ENCODE measurements around the gene CBY3. TPM values are rescaled to one million over a fixed set of nuclear protein-coding genes. Genes with fewer than 3 reads are reported as not detected.
A peak's percentile ranks its signal among the peaks of the same experiment; 100 is the strongest.
"Not testable (repeated sequence)": the region's sequence is repeated elsewhere in the genome, so short reads cannot be mapped to it uniquely, and the experiment has no call there.

CBY3 gene
- total RNA-seq, 1 donor from 2014 or later: not detected

DNA sequence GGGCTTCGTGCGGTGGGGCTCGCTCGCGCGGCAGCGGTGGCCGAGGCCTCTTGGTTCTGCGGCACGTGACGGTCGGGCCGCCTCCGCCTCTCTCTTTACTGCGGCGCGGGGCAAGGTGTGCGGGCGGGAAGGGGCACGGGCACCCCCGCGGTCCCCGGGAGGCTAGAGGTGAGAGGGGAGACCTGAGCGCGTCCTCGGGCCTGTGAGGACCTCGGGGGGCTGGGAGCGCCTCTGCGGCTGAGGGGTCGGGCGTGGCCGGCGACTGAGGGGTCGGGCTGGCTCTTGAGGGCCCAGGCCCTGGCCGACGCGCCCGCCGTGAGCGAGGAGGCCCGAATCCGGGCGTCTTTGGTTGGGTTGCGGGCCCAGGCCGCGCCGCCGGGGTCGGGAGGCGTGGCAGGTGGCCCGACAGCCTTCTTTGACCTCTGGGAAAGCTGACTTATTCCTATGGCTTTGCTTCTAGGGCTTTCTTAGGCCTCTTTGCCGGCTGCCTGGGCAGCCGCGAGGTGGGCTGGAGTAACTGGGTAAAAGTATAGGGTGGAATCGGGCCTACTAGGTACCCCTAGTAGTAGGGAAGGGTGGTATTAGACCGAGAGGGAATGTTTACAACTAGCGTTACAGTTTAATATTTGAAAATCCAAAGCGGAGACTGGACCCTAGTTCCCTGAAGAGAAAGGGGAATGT lies 18.2 kb upstream of the CBY3 start, which contains the start of gene CANX:
TSS of gene CANX (plus strand) at position 33 of the 681 bp plus-strand sequence. CDS start 6,715 bp downstream, outside the sequence.
- ATAC-seq (ENCODE audit: low read depth) (peak; percentile 1), DNase-seq (no peak)
- H3K4me3 Mint-ChIP-seq: peak within 1 kb of the TSS; percentile 97
- peak within 1 kb of the TSS; percentile 99 for H3K27ac Mint-ChIP-seq
- H3K36me3 Mint-ChIP-seq (ENCODE audit: low read depth): peaks cover 34% of the 10 kb centered on the region
- POLR2A ChIA-PET: interaction anchor here (0.6 to 5.4 kb wide), 8 partner anchors 20 to 272 kb away, joined by 3 to 35 read pairs (median 6); partner anchors contain the start of genes CBY3, HNRNPH1, MAML1 and RUFY1
- intact Hi-C loops (cut with micrococcal nuclease): loop anchor here (1.0 to 10.0 kb wide), 11 partner anchors 21 to 1547 kb away; partner anchors contain the start of genes HNRNPH1, MAML1, MRNIP and NHP2
- no peaks in the 10 kb centered on the region for H3K9me3 Mint-ChIP-seq
- peaks cover 48% of the 10 kb centered on the region for H3K4me1 Mint-ChIP-seq
- CTCF ChIA-PET: no interaction called here
- TF ChIP-seq, protein P1, sequence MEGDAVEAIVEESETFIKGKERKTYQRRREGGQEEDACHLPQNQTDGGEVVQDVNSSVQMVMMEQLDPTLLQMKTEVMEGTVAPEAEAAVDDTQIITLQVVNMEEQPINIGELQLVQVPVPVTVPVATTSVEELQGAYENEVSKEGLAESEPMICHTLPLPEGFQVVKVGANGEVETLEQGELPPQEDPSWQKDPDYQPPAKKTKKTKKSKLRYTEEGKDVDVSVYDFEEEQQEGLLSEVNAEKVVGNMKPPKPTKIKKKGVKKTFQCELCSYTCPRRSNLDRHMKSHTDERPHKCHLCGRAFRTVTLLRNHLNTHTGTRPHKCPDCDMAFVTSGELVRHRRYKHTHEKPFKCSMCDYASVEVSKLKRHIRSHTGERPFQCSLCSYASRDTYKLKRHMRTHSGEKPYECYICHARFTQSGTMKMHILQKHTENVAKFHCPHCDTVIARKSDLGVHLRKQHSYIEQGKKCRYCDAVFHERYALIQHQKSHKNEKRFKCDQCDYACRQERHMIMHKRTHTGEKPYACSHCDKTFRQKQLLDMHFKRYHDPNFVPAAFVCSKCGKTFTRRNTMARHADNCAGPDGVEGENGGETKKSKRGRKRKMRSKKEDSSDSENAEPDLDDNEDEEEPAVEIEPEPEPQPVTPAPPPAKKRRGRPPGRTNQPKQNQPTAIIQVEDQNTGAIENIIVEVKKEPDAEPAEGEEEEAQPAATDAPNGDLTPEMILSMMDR (IDR thresholded peaks at IDR 0.05): no peak
- no peaks in the 10 kb centered on the region for H3K27me3 Mint-ChIP-seq

DNA sequence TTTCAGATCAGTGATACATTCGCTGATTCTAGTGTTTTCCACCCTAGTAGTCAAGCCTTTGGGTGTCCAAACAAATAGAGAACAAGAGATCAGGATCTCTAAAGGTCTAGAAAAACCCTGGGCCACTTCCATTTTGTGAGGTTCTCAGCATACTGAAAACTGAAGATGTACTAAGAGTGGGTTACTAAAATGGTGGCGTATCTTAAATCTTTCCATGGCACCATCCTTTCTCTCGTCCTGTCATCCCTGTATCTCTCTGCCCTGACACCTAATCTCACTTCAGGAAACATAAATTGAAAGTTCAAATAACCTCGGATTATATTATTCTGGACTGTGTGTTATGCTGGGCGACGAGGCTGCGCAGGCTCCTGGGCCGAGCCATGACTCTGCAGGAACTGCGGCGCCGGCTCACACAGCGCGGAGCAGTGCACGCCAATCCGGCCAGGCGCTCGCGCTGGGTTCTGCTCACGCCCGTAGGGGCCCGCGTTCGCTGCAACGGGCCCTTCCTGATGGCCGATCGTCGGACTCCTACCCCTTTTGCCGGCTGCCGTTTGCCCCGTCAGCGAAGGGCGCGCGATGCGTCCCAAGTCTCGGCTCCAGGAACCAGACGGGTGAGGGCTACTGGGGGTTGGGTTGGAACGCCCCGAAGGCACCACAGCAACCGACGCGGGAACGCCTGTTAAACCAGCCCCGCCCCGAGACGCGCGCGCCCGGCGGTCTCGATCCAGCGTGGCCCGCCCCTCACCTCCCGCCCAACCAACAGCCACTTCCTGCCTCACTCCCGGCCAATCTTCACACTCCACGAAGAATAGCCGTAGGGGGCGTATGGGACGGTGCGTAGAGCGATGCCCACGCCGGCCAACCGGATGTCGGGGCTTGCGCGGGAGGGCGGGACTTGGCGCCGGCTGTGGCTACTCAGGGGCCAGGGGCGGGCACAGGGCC lies 17.4 kb upstream of the CBY3 start:
- TF ChIP-seq, protein P1 (IDR thresholded peaks at IDR 0.05): no peak
- ChIA-PET POLR2A (interaction anchor here (0.6 to 5.4 kb wide), 7 partner anchors 19 to 148 kb away, joined by 3 to 35 read pairs (median 11); partner anchors contain the start of genes CBY3, HNRNPH1, MAML1 and RUFY1), CTCF (interaction anchor here (1.2 kb wide), 1 partner anchor 19 kb away, joined by 4 read pairs; no protein-coding TSS in a partner anchor)
- H3K27me3 Mint-ChIP-seq: no peaks in the 10 kb centered on the region
- peaks cover 25% of the 10 kb centered on the region for H3K36me3 Mint-ChIP-seq (ENCODE audit: low read depth)
- H3K4me1 Mint-ChIP-seq: peaks cover 41% of the 10 kb centered on the region
- intact Hi-C loops (cut with micrococcal nuclease): loop anchor here (1.0 to 10.0 kb wide), 11 partner anchors 20 to 1546 kb away; partner anchors contain the start of genes HNRNPH1, MAML1, MRNIP and NHP2
- DNase-seq (peak; percentile 96), ATAC-seq (ENCODE audit: low read depth) (peak; percentile 89)
- no peaks in the 10 kb centered on the region for H3K9me3 Mint-ChIP-seq
- H3K27ac Mint-ChIP-seq: peak overlapping the region; percentile 99
- H3K4me3 Mint-ChIP-seq: peak overlapping the region; percentile 97

DNA sequence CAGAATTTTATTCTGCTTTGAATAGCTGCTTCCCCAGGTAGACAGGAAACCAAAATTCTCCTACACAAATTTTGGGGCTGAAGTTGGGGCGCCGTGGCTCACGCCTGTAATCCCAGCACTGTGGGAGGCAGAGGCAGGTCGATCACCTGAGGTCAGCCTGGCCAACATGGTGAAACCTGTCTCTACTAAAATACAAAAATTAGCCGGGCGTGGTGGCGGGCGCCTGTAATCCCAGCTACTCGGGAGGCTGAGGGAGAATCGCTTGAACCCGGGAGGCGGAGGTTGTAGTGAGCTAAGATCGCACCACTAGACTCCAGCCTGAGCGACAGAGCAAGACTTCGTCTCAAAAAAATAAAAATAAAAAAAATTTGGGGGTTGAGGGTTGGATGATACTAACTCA lies 16.7 kb upstream of the CBY3 start:
- CTCF ChIA-PET: interaction anchor here (1.2 kb wide), 1 partner anchor 18 kb away, joined by 4 read pairs; no protein-coding TSS in a partner anchor
- POLR2A ChIA-PET: interaction anchor here (0.6 to 5.4 kb wide), 6 partner anchors 16 to 147 kb away, joined by 3 to 32 read pairs (median 4); partner anchors contain the start of genes CBY3, HNRNPH1 and RUFY1
- ATAC-seq (ENCODE audit: low read depth); H3K9me3 Mint-ChIP-seq; DNase-seq; H3K27me3 Mint-ChIP-seq: not testable (repeated sequence)
- intact Hi-C loops (cut with micrococcal nuclease): loop anchor here (5.0 to 10.0 kb wide), 3 partner anchors 157 to 1545 kb away; partner anchors contain the start of genes MRNIP, NHP2 and TBC1D9B
- peak overlapping the region; percentile 97 for H3K4me3 Mint-ChIP-seq
- peak overlapping the region; percentile 99 for H3K27ac Mint-ChIP-seq
- peaks cover 37% of the 10 kb centered on the region for H3K4me1 Mint-ChIP-seq
- peaks cover 21% of the 10 kb centered on the region for H3K36me3 Mint-ChIP-seq (ENCODE audit: low read depth)

DNA sequence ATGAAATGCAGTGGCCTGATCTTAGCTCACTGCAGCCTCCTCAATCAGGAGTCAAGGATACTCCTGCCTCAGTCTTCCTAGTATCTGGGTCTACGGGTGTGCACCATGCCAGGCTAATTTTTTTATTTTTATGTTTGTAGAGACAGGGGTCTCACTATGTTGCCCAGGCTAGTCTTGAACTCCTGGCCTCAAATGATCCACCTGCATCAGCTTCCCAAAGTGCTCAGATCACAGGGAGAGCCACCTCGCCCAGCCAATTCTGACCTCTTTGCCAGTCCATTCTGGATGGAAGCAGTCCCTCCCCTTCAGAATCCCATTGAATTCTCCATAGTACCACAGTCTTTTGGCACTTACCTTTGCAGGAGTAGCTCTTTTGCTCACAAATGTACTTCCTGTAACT lies 16.3 kb upstream of the CBY3 start:
- Mint-ChIP-seq H3K27me3 (no peaks in the 10 kb centered on the region), H3K4me3 (peak overlapping the region; percentile 97), H3K9me3 (no peaks in the 10 kb centered on the region), H3K4me1 (peaks cover 33% of the 10 kb centered on the region), H3K36me3 (ENCODE audit: low read depth) (peaks cover 18% of the 10 kb centered on the region), H3K27ac (peak overlapping the region; percentile 99)
- ATAC-seq (ENCODE audit: low read depth): no peak
- TF ChIP-seq, protein P1 (IDR thresholded peaks at IDR 0.05): no peak
- POLR2A ChIA-PET: interaction anchor here (0.5 to 5.4 kb wide), 7 partner anchors 16 to 146 kb away, joined by 3 to 32 read pairs (median 4); partner anchors contain the start of genes CBY3, HNRNPH1 and RUFY1
- DNase-seq: no peak
- CTCF ChIA-PET: interaction anchor here (1.2 kb wide), 1 partner anchor 17 kb away, joined by 4 read pairs; no protein-coding TSS in a partner anchor
- intact Hi-C loops (cut with micrococcal nuclease): loop anchor here (5.0 to 10.0 kb wide), 3 partner anchors 158 to 1545 kb away; partner anchors contain the start of genes MRNIP, NHP2 and TBC1D9B

DNA sequence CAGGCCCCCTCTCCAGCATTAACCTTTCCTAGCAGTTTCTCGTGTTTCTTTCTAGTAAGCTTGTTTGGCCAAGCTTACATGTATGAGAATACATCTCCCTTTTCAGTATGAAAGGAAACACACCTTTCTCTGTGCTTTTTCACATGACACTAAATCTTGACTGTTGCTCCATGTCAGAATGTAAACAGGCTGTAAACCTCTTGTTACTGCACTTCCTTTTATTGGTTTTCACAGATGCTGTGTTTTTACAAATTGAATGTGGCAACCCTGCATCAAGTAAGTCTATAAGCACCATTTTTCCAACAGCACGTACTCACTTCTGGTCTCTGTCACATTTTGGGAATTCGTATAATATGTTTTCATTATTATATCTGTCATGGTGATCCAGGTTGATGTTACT lies 15.8 kb upstream of the CBY3 start:
- H3K27ac Mint-ChIP-seq: no peak overlapping the region
- peaks cover 31% of the 10 kb centered on the region for H3K4me1 Mint-ChIP-seq
- H3K4me3 Mint-ChIP-seq: no peak overlapping the region
- ATAC-seq (ENCODE audit: low read depth) (no peak), DNase-seq (no peak)
- H3K9me3 Mint-ChIP-seq: no peaks in the 10 kb centered on the region
- intact Hi-C loops (cut with micrococcal nuclease): loop anchor here (5.0 to 10.0 kb wide), 3 partner anchors 158 to 1544 kb away; partner anchors contain the start of genes MRNIP, NHP2 and TBC1D9B
- H3K27me3 Mint-ChIP-seq: no peaks in the 10 kb centered on the region
- POLR2A ChIA-PET: interaction anchor here (0.5 to 5.4 kb wide), 6 partner anchors 15 to 73 kb away, joined by 4 to 32 read pairs (median 8); partner anchors contain the start of genes CBY3 and HNRNPH1
- CTCF ChIA-PET: interaction anchor here (1.2 kb wide), 1 partner anchor 17 kb away, joined by 4 read pairs; no protein-coding TSS in a partner anchor
- TF ChIP-seq, protein P1 (IDR thresholded peaks at IDR 0.05): no peak
- H3K36me3 Mint-ChIP-seq (ENCODE audit: low read depth): peaks cover 16% of the 10 kb centered on the region

Data from activated B cell treated with CpG ODN at 0.5 μM for 24 hours (primary cell).